GM06990 (cell line): Measurements from ENCODE around the gene CSTPP1.

Experiments used
- DNase-seq: peaks from one replicate; pipeline ENCODE4 v3.0.0-alpha.2; 2011; ENCODE audit not compliant: insufficient read length; ENCODE audit errors: extremely low read depth
- H3K27me3 ChIP-seq: replicated peaks from 2 replicates; pipeline ENCODE4 v1.6.0; 2011; ENCODE audit warnings: low read length; ENCODE audit not compliant: control insufficient read depth, insufficient read depth
- H3K36me3 ChIP-seq: 2 replicates; pipeline ENCODE4 v1.5.1; 2011; ENCODE audit warnings: low read length; ENCODE audit not compliant: control insufficient read depth, insufficient read depth
- H3K4me3 ChIP-seq: replicated peaks from 2 replicates; pipeline ENCODE4 v1.5.1; 2011; ENCODE audit warnings: low read depth, mild to moderate bottlenecking, control low read depth, low read length
- TF ChIP-seq, protein P1 (sequence below): IDR thresholded peaks from 2 replicates; pipeline ENCODE4 v1.5.1; 2011; ENCODE audit warnings: low read length, control low read depth, mild to moderate bottlenecking, inconsistent platforms; ENCODE audit not compliant: insufficient read depth, poor library complexity, severe bottlenecking

CSTPP1 gene

GRCh38 chr11:47143322-47143721 is 206.8 kb downstream of the CSTPP1 start:
- no peak for DNase-seq
- H3K36me3 ChIP-seq: no peaks in the 10 kb centered on the region; the same call in none of the 2 replicates
- TF ChIP-seq, protein P1, sequence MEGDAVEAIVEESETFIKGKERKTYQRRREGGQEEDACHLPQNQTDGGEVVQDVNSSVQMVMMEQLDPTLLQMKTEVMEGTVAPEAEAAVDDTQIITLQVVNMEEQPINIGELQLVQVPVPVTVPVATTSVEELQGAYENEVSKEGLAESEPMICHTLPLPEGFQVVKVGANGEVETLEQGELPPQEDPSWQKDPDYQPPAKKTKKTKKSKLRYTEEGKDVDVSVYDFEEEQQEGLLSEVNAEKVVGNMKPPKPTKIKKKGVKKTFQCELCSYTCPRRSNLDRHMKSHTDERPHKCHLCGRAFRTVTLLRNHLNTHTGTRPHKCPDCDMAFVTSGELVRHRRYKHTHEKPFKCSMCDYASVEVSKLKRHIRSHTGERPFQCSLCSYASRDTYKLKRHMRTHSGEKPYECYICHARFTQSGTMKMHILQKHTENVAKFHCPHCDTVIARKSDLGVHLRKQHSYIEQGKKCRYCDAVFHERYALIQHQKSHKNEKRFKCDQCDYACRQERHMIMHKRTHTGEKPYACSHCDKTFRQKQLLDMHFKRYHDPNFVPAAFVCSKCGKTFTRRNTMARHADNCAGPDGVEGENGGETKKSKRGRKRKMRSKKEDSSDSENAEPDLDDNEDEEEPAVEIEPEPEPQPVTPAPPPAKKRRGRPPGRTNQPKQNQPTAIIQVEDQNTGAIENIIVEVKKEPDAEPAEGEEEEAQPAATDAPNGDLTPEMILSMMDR: no peak
- H3K27me3 ChIP-seq: no peaks in the 10 kb centered on the region
- no peak overlapping the region for H3K4me3 ChIP-seq

- no peak for DNase-seq
- H3K27me3 ChIP-seq: no peaks in the 10 kb centered on the region
- H3K4me3 ChIP-seq: no peak overlapping the region
- no peaks in the 10 kb centered on the region; the same call in none of the 2 replicates for H3K36me3 ChIP-seq
- TF ChIP-seq, protein P1: no peak
Measured at GRCh38 chr11:47144541-47144940, 208.0 kb downstream of the CSTPP1 start.

- H3K27me3 ChIP-seq: no peaks in the 10 kb centered on the region
- no peaks in the 10 kb centered on the region; the same call in none of the 2 replicates for H3K36me3 ChIP-seq
- TF ChIP-seq, protein P1: no peak
- no peak overlapping the region for H3K4me3 ChIP-seq
- no peak for DNase-seq
Measured at GRCh38 chr11:47147250-47147649, 210.7 kb downstream of the CSTPP1 start.

DNA sequence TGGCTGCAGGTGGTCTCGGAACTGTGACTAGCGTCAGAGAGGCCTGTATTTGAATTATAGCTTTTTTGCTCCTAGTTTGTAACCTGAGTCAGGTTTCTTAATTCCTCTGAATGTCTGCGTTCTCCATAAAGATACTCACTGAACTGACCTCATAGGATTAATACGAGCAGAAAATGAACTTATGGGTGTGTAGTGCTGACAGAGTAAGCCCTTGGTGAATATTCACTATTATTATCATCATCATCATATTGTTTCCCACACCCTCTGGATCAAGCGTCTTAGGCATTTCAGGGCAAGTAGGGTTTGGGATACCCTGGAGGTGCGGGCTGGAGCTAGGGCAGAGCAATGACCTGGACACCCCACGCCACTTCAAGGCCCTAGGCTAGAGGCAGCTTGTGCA is 211.1 kb downstream of the CSTPP1 start:
- TF ChIP-seq, protein P1: no peak
- Histone ChIP-seq H3K4me3 (no peak overlapping the region), H3K27me3 (no peaks in the 10 kb centered on the region)

GRCh38 chr11:47148270-47148669 is 211.7 kb downstream of the CSTPP1 start:
- Histone ChIP-seq H3K4me3 (no peak overlapping the region), H3K27me3 (no peaks in the 10 kb centered on the region), H3K36me3 (no peaks in the 10 kb centered on the region; the same call in none of the 2 replicates)
- TF ChIP-seq, protein P1: no peak
- DNase-seq: no peak

More for the DNA sequence above, 211.1 kb downstream of the CSTPP1 start:
- no peak for DNase-seq
- H3K36me3 ChIP-seq: no peaks in the 10 kb centered on the region; the same call in none of the 2 replicates
